ENCODE measurements around the gene ZNF587.
"Not testable (repeated sequence)": the region's sequence is repeated elsewhere in the genome, so short reads cannot be mapped to it uniquely, and the experiment has no call there.

- not testable (repeated sequence) for TF ChIP-seq CTCF (optimal IDR thresholded peaks at IDR 0.05 in 1 of 3, IDR thresholded peaks at IDR 0.05 in 1 of 3, conservative IDR thresholded peaks at IDR 0.05 in 1 of 3; ENCODE audit: extremely low read depth in 1 of 3, insufficient read depth in 2 of 3, low read length in 3 of 3); EZH2 (IDR thresholded peaks at IDR 0.05; ENCODE audit: low read length)
Measured at GRCh38 chr19:57847164-57847563, 2.5 kb upstream of the ZNF587 start.

All from keratinocyte (primary cell).